Astrocyte of the cerebellum (primary cell): ENCODE measurements around the gene PON3.

Experiments
- DNase-seq: peaks from one replicate; pipeline ENCODE4 v3.0.0-alpha.2; 2011; ENCODE audit warnings: low read depth
- H3K4me3 ChIP-seq: 2 replicates; pipeline ENCODE4 v1.5.1; 2011; ENCODE audit warnings: mild to moderate bottlenecking, low read depth, low read length, moderate library complexity
- in situ Hi-C: cut with HindIII; loops from 2 replicates; pipeline ENCODE4 v1.10.0; 2017; ENCODE audit warnings: low sequenced_read_pairs
- TF ChIP-seq, protein P1 (sequence below): IDR thresholded peaks from 2 replicates; pipeline ENCODE4 v1.5.1; 2012; ENCODE audit warnings: low read length, low read depth, moderate library complexity, mild to moderate bottlenecking; ENCODE audit errors: missing control alignments

The PON3 gene

DNA sequence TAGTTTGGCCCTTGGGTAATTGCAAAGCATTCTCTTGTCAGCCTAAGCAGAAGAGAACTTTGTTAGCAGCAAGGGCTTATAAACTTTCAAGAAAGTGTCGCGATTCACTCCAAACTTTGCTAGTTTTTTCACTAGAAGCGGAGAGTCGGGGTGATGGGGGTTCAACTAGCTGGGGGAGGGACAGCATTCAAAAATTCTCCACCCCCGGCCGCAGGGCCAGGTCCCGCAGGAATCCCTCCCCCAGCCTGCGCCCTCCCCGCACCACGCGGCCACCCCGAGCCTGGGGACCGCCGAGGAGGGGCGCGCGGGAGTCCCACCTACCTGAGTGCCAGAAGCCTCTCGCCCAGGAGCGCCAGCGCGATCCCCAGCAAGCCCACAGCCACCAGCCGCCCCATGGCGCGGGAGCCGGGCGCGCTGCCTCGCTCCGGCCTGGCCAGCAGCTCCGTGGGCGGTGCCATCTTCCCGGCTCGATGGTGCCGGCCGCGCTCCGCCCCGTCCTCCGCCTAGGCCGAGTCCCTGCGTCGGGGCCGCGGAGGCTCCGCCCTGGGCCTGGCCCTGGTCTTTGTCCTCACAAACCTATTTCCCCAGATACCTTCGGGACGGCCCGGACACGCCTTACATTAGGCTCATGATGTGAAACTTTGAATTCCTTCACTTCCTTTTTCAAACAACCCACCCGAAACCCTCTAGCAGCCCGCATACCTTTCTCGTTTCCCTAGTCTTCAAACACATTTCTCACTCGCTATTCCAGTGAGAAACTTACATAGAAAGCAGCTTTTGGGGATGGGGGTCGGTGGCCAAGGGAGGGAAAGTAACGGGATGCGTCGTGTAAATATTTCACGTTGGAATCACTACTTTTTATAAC lies 38.6 kb upstream of the PON3 start, which contains the start of gene PON2:
Gene PON2, minus strand, starts transcription at position 472 of the 865 bp plus-strand sequence. Its CDS starts 77 bp downstream, at position 395.
- H3K4me3 ChIP-seq: peak within 1 kb of the TSS; percentile 66
- TF ChIP-seq, protein P1, sequence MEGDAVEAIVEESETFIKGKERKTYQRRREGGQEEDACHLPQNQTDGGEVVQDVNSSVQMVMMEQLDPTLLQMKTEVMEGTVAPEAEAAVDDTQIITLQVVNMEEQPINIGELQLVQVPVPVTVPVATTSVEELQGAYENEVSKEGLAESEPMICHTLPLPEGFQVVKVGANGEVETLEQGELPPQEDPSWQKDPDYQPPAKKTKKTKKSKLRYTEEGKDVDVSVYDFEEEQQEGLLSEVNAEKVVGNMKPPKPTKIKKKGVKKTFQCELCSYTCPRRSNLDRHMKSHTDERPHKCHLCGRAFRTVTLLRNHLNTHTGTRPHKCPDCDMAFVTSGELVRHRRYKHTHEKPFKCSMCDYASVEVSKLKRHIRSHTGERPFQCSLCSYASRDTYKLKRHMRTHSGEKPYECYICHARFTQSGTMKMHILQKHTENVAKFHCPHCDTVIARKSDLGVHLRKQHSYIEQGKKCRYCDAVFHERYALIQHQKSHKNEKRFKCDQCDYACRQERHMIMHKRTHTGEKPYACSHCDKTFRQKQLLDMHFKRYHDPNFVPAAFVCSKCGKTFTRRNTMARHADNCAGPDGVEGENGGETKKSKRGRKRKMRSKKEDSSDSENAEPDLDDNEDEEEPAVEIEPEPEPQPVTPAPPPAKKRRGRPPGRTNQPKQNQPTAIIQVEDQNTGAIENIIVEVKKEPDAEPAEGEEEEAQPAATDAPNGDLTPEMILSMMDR: no peak
- in situ Hi-C loops: no loop called here
- DNase-seq: peak; percentile 42

DNA sequence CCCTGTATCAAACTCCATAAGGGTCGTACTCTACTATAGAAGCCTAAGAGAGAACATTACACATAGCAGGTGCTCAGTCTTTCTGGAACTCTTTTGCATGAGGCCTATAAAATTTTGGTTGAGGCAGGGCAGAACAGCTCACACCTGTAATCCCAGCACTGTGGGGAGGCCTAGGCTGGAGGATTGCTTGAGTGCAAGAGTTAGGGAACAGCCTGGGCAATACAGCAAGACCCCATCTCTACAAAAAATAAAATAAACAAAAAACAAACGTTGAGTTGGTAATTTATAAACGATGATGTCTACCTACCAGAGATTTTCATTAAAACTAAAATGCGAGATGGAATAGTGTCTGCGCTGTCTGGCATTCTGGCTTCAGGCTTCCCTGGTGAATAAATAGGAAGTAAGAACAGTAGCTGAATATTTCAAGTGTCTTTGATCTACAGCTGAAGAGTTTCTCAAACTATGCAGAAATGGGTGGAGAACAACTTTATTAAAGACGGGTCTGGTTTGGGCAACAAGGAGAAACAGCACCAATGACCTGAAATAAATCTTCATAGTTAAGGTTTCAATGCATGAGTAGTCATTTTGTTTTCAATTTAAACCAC lies 37.9 kb upstream of the PON3 start:
- no peak for DNase-seq
- TF ChIP-seq, protein P1: no peak
- in situ Hi-C loops: no loop called here
- H3K4me3 ChIP-seq: peak overlapping the region; percentile 66

DNA sequence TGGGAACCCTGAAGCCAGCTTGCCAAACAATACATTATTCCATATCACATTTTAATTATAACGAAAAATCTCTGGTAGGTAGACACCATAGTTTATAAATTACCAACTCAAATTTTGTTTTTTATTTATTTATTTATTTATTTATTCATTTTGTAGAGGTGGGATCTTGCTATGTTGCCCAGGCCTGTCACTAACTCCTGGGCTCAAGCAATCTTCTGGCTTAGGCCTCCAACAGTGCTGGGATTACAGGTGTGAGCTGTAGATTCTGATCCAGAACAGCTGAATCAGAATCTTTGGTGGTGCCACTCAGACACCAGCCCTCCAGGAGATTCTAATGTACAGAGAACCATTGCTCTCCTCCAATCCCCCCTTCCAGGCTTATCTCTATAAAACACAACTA lies 37.0 kb upstream of the PON3 start:
- no peak overlapping the region for H3K4me3 ChIP-seq
- TF ChIP-seq, protein P1: no peak
- in situ Hi-C loops: no loop called here
- no peak for DNase-seq

DNA sequence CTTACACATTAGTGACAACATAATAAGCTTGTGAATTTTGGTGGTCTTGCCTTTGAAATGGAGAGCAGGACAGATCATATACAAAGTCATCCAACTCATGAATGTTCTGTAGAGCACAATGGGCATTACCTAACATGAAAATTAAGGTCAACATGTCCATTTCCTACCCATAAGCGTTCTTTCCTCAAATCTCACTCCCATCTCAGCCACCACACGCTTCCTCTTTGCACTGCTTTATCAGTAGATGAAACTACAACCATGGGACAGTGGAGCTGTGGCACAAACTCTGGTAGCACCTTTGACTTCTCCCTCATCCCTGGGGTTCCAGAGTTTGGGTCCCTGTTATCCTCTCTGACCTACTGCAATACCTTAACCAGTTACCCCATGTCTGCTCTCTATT lies 36.4 kb upstream of the PON3 start:
- in situ Hi-C loops: no loop called here
- TF ChIP-seq, protein P1: no peak
- no peak for DNase-seq
- no peak overlapping the region for H3K4me3 ChIP-seq

DNA sequence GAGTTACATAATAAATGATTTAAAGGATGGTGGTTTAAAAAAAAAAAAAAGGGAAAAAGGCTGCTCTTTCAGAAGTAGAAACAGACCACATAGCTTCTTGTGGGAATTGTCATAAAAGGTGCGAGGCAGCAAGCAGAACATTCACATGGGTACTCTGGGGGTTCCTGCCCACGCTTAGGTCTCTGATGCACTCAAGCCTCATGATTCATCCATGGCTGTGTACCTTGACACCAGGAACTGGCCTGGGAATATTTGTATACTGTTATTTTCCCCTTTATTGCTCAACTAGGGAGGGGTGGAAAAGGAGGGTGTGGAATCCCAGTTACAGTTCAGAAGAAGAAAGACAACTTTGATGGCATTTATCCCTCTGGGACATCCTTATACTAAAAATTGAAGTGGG lies 34.7 kb upstream of the PON3 start:
- TF ChIP-seq, protein P1: no peak
- no peak for DNase-seq
- in situ Hi-C loops: no loop called here
- no peak overlapping the region for H3K4me3 ChIP-seq

DNA sequence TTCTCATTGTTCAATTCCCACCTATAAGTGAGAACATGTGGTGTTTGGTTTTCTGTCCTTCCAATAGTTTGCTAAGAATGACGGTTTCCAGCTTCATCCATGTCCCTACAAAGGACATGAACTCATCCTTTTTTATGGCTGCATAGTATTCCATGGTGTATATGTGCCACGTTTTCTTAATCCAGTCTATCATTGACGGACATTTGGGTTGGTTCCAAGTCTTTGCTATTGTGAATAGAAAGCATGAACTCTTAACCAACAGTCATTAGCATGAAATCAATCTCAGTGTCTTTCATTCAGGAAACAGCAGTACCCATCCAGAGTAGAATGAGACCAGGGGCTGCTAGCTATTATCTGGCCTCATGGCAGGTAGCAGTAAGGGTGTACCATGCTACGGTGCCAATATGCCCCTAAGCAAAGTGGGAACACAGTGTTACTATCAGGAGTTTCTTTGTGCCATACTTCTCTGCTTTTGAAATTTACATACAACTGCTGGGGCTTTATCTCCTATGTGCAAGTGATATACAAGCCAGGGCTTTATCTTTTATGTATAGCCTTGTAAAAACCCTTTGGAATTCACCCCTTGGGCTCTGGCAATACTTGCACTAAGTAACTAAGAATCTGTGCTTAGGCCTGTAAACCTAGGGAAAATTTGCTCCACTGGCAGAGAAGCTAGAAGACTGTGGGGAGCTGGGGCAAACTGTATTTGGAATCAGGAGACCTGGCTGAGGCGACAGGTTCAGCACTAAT lies 33.2 kb upstream of the PON3 start:
- H3K4me3 ChIP-seq: no peak overlapping the region
- in situ Hi-C loops: no loop called here
- DNase-seq: no peak
- TF ChIP-seq, protein P1: no peak
